Measurements from ENCODE around the gene RAB40AL. TPM values are rescaled to one million over a fixed set of nuclear protein-coding genes. Genes with fewer than 3 reads are reported as not detected.

The RAB40AL gene
- polyA plus RNA-seq, 1 of the 3 experiments (the other 2 are of a cell fraction) = 0.67 TPM

GRCh38 chrX:102976793-102977495 is 39.9 kb downstream of the RAB40AL start:
- H3K4me1 ChIP-seq (ENCODE audit: control insufficient read depth in 1 of 2, insufficient read depth in 2 of 2, low read depth in 1 of 2, low read length in 1 of 2) = no peaks in the 10 kb centered on the region
- no peak overlapping the region for H3K4me3 ChIP-seq (ENCODE audit: low read depth in 2 of 2, low read length in 1 of 2)
- no peak overlapping the region for H2AFZ ChIP-seq (ENCODE audit: low read depth)
- no peak overlapping the region for H3K9ac ChIP-seq
- no peaks in the 10 kb centered on the region for H3K36me3 ChIP-seq (replicated peaks in 1 of 2; ENCODE audit: control insufficient read depth in 1 of 2, insufficient read depth in 2 of 2, low read length in 1 of 2)
- H3K9me2 ChIP-seq = no peaks in the 10 kb centered on the region
- ChIA-PET CTCF (interaction anchor here (2.8 kb wide), 1 partner anchor 25 kb away, joined by 20 read pairs; no protein-coding TSS in a partner anchor), POLR2A (no interaction called here)
- no peaks in the 10 kb centered on the region for H3F3A ChIP-seq (replicated peaks; ENCODE audit: insufficient read depth)
- 24% methylated on average over 4 of the region's 4 CpGs for WGBS (ENCODE audit: low lambda C conversion rate)
- H3K9me3 ChIP-seq = no peaks in the 10 kb centered on the region
- TF ChIP-seq EP300 (IDR thresholded peaks at IDR 0.05; ENCODE audit: borderline replicate concordance in 1 of 2, low read depth in 1 of 2, low read length in 1 of 2) = no peak
- TF ChIP-seq MEF2A (IDR thresholded peaks at IDR 0.05; ENCODE audit: borderline replicate concordance, low read depth) = no peak
- TF ChIP-seq CTCF (IDR thresholded peaks at IDR 0.05) = no peak
- TF ChIP-seq NRF1 (IDR thresholded peaks at IDR 0.05; ENCODE audit: low read depth, low read length) = no peak
- no peak for TF ChIP-seq GABPA (IDR thresholded peaks at IDR 0.05; ENCODE audit: low read depth)
- TF ChIP-seq POLR2AphosphoS5 (IDR thresholded peaks at IDR 0.05; ENCODE audit: low read depth, low read length) = no peak
- no peak for TF ChIP-seq FOXJ3 (CRISPR knock-in tag; IDR thresholded peaks at IDR 0.05)
- TF ChIP-seq USF1 (IDR thresholded peaks at IDR 0.05; ENCODE audit: borderline replicate concordance, low read depth) = no peak
- no peak for TF ChIP-seq JUND (IDR thresholded peaks at IDR 0.05)
- TF ChIP-seq EZH2phosphoT487 (IDR thresholded peaks at IDR 0.05; ENCODE audit: borderline replicate concordance, low read depth) = no peak
- no peak for DNase-seq
- H3K27ac ChIP-seq (ENCODE audit: low read depth in 2 of 2, low read length in 1 of 2) = no peak overlapping the region
- no peaks in the 10 kb centered on the region; the same call in 1 of the 2 replicates for H3K27me3 ChIP-seq (ENCODE audit: insufficient read depth)
- no peak overlapping the region for H3K4me2 ChIP-seq
- H3K79me2 ChIP-seq (ENCODE audit: insufficient read depth) = no peaks in the 10 kb centered on the region
- H4K20me1 ChIP-seq (ENCODE audit: insufficient read depth) = no peaks in the 10 kb centered on the region

- WGBS (ENCODE audit: low lambda C conversion rate) = 51% methylated on average over 9 of the region's 9 CpGs
- no peak overlapping the region for H3K4me3 ChIP-seq (ENCODE audit: low read depth in 2 of 2, low read length in 1 of 2)
- H3K27me3 ChIP-seq (ENCODE audit: insufficient read depth) = no peaks in the 10 kb centered on the region; the same call in 1 of the 2 replicates
- no peaks in the 10 kb centered on the region for H3K4me1 ChIP-seq (ENCODE audit: control insufficient read depth in 1 of 2, insufficient read depth in 2 of 2, low read depth in 1 of 2, low read length in 1 of 2)
- no peak overlapping the region for H3K9ac ChIP-seq
- H3K9me3 ChIP-seq = no peaks in the 10 kb centered on the region
- CTCF ChIA-PET = interaction anchor here (2.8 kb wide), 1 partner anchor 27 kb away, joined by 20 read pairs; no protein-coding TSS in a partner anchor
- TF ChIP-seq TCF12 (IDR thresholded peaks at IDR 0.05) (no peak), YY1 (IDR thresholded peaks at IDR 0.05; ENCODE audit: low read depth) (no peak), MAX (IDR thresholded peaks at IDR 0.05; ENCODE audit: low read depth) (no peak), USF1 (IDR thresholded peaks at IDR 0.05; ENCODE audit: borderline replicate concordance, low read depth) (no peak), SMC3 (IDR thresholded peaks at IDR 0.05; ENCODE audit: low read depth, low read length) (no peak), NFIC (IDR thresholded peaks at IDR 0.05; ENCODE audit: borderline replicate concordance) (no peak), FOXM1 (IDR thresholded peaks at IDR 0.05; ENCODE audit: low read depth) (no peak), RXRA (IDR thresholded peaks at IDR 0.05; ENCODE audit: borderline replicate concordance, low read depth) (no peak), EZH2phosphoT487 (IDR thresholded peaks at IDR 0.05; ENCODE audit: borderline replicate concordance, low read depth) (no peak)
- H4K20me1 ChIP-seq (ENCODE audit: insufficient read depth) = no peaks in the 10 kb centered on the region
- no peak for DNase-seq
- H3K9me2 ChIP-seq = no peaks in the 10 kb centered on the region
- H3K4me2 ChIP-seq = no peak overlapping the region
- POLR2A ChIA-PET = no interaction called here
- H3K36me3 ChIP-seq (replicated peaks in 1 of 2; ENCODE audit: control insufficient read depth in 1 of 2, insufficient read depth in 2 of 2, low read length in 1 of 2) = no peaks in the 10 kb centered on the region
- no peak overlapping the region for H2AFZ ChIP-seq (ENCODE audit: low read depth)
- no peaks in the 10 kb centered on the region for H3F3A ChIP-seq (replicated peaks; ENCODE audit: insufficient read depth)
- no peaks in the 10 kb centered on the region for H3K79me2 ChIP-seq (ENCODE audit: insufficient read depth)
- H3K27ac ChIP-seq (ENCODE audit: low read depth in 2 of 2, low read length in 1 of 2) = no peak overlapping the region
Measured at GRCh38 chrX:102978594-102978993, 41.5 kb downstream of the RAB40AL start.

All from SK-N-SH (cell line).